HCT116 (cell line): ENCODE measurements around the gene NXF1. TPM values are rescaled to one million over a fixed set of nuclear protein-coding genes. Genes with fewer than 3 reads are reported as not detected.

Source experiments
- ATAC-seq: fragments of 200-7000 bp; cut with Tn5 transposase; 2 replicates; pipeline ENCODE4 v1.9.1; 2020; ENCODE audit warnings: mild to moderate bottlenecking, moderate library complexity
- BruUV-seq: library from RNA; stranded (reverse); fragments of 400-500 nt; replicated peaks from 2 replicates; lab custom pipeline; 2021; lab: Mats Ljungman, UMichigan
- CTCF ChIA-PET: fragments of 300-600 bp; sonication (Branson Sonifier 250); formaldehyde crosslinking; loops from one replicate; lab custom pipeline; 2021; ENCODE audit warnings: antibody characterized with exemption; lab: Charles Lee
- POLR2A ChIA-PET: fragments of 300-600, 350-600 bp; sonication (Branson Sonifier 250); formaldehyde crosslinking; loops from one replicate; lab custom pipeline; 2021; ENCODE audit warnings: antibody characterized with exemption; lab: Charles Lee
- RAD21 ChIA-PET, 2 experiments: fragments of 300-600 bp; sonication (Branson Sonifier 250); formaldehyde crosslinking; loops; one replicate each; lab custom pipeline; 2023; ENCODE audit warnings: low total read pairs in 2 of 2; ENCODE audit not compliant: uncharacterized antibody in 2 of 2, unreplicated experiment in 2 of 2, low non-redundant PET in 1 of 2; lab: Charles Lee
- DNase-seq: peaks from one replicate; pipeline ENCODE4 v3.0.0-alpha.2; 2010; ENCODE audit warnings: low read depth, low spot score
- H2AFZ ChIP-seq: fragments of 200-600 bp; shearing (Covaris generic), sonication (generic); 2 replicates; pipeline ENCODE4 v1.6.1; 2017; ENCODE audit warnings: low read depth, mixed run types, mixed read lengths, antibody characterized with exemption, low read length; ENCODE audit not compliant: poor library complexity, severe bottlenecking
- H3K27ac ChIP-seq: 2 replicates; pipeline ENCODE4 v1.5.1; 2012; ENCODE audit warnings: low read depth, low read length
- H3K27me3 ChIP-seq: fragments of 200-600 bp; sonication (generic); 2 replicates; pipeline ENCODE4 v1.6.1; 2016; ENCODE audit warnings: mixed run types, low read length, mixed read lengths; ENCODE audit not compliant: insufficient read depth
- H3K36me3 ChIP-seq, 2 experiments: fragments of 200-500 bp in 1 of 2; fragments of 200-600 bp in 1 of 2; sonication (Bioruptor generic) in 1 of 2; sonication (generic) in 1 of 2; 2 replicates each; pipeline versions ENCODE4 v1.5.1 to v1.6.1; 2014 to 2016; ENCODE audit warnings: low read length in 2 of 2, inconsistent platforms in 1 of 2, mixed read lengths in 1 of 2, mixed run types in 1 of 2; ENCODE audit not compliant: insufficient read depth in 2 of 2, control insufficient read depth in 1 of 2
- H3K4me1 ChIP-seq, 2 experiments: fragments of 200-600 bp in 1 of 2; sonication (generic) in 1 of 2; 2 replicates each; pipeline versions ENCODE4 v1.5.1 to v1.6.1; 2012 to 2017; ENCODE audit warnings: low read length in 2 of 2, inconsistent platforms in 1 of 2, mild to moderate bottlenecking in 1 of 2, mixed read lengths in 1 of 2, mixed run types in 1 of 2, moderate library complexity in 1 of 2; ENCODE audit not compliant: insufficient read depth in 2 of 2, control insufficient read depth in 1 of 2
- H3K4me2 ChIP-seq: fragments of 200-600 bp; sonication (generic); 2 replicates; pipeline ENCODE4 v1.6.1; 2017; ENCODE audit warnings: mixed run types, low read length, mixed read lengths
- H3K4me3 ChIP-seq, 2 experiments: fragments of 200-600 bp in 1 of 2; sonication (generic) in 1 of 2; replicated peaks in 1 of 2; 2 replicates each; pipeline ENCODE4 v1.5.1; 2011 to 2016; ENCODE audit warnings: low read length in 2 of 2, control low read depth in 1 of 2, low read depth in 1 of 2, mild to moderate bottlenecking in 1 of 2, mixed read lengths in 1 of 2, mixed run types in 1 of 2
- H3K79me2 ChIP-seq: fragments of 200-600 bp; sonication (generic); 2 replicates; pipeline ENCODE4 v1.6.1; 2017; ENCODE audit warnings: mild to moderate bottlenecking, mixed run types, low read length, moderate library complexity, mixed read lengths; ENCODE audit not compliant: insufficient read depth
- H3K9ac ChIP-seq: fragments of 200-600 bp; sonication (generic); 2 replicates; pipeline ENCODE4 v1.6.1; 2016; ENCODE audit warnings: low read length, mixed read lengths
- H3K9me2 ChIP-seq: fragments of 200-600 bp; sonication (generic), shearing (Covaris generic); 2 replicates; pipeline ENCODE4 v1.6.1; 2017; ENCODE audit warnings: mixed run types, mild to moderate bottlenecking, moderate library complexity; ENCODE audit not compliant: insufficient read depth
- H3K9me3 ChIP-seq, 2 experiments: fragments of 200-500 bp in 1 of 2; fragments of 200-600 bp in 1 of 2; sonication (Bioruptor generic) in 1 of 2; sonication (generic) in 1 of 2; 2 replicates each; pipeline ENCODE4 v1.6.1; 2014 to 2017; ENCODE audit warnings: low read length in 2 of 2, mixed read lengths in 2 of 2, inconsistent platforms in 1 of 2, low read depth in 1 of 2, mild to moderate bottlenecking in 1 of 2, mixed run types in 1 of 2, moderate library complexity in 1 of 2; ENCODE audit not compliant: control insufficient read depth in 1 of 2, insufficient read depth in 1 of 2
- H4K20me1 ChIP-seq: fragments of 200-600 bp; sonication (generic), shearing (Covaris generic); 2 replicates; pipeline ENCODE4 v1.6.1; 2017; ENCODE audit warnings: mixed run types, mild to moderate bottlenecking, moderate library complexity; ENCODE audit not compliant: insufficient read depth
- CBX3 ChIP-seq: IDR thresholded peaks from 2 replicates; pipeline ENCODE4 v1.6.1; 2012; ENCODE audit warnings: low read depth
- CEBPB ChIP-seq: IDR thresholded peaks from 2 replicates; pipeline ENCODE4 v1.6.1; 2012; ENCODE audit warnings: low read depth
- ELF1 ChIP-seq: IDR thresholded peaks from 2 replicates; pipeline ENCODE4 v1.6.1; 2012; ENCODE audit warnings: low read depth, borderline replicate concordance
- EZH2 ChIP-seq: fragments of 200-600 bp; sonication (generic); IDR thresholded peaks from 2 replicates; pipeline ENCODE4 v1.6.1; 2017; ENCODE audit warnings: antibody characterized with exemption, mixed run types
- EZH2phosphoT487 ChIP-seq: fragments of 200-600 bp; IDR thresholded peaks from 2 replicates; pipeline ENCODE4 v1.6.1; 2018; ENCODE audit warnings: antibody characterized with exemption, borderline replicate concordance
- FOSL1 ChIP-seq: IDR thresholded peaks from 2 replicates; pipeline ENCODE4 v1.6.1; 2012; ENCODE audit warnings: low read depth
- JUND ChIP-seq: IDR thresholded peaks from 2 replicates; pipeline ENCODE4 v1.6.1; 2012
- POLR2A ChIP-seq: IDR thresholded peaks from 2 replicates; pipeline ENCODE4 v1.7.0; 2011; ENCODE audit warnings: borderline replicate concordance; ENCODE audit not compliant: insufficient read depth, insufficient read length; ENCODE audit errors: extremely low read depth
- POLR2AphosphoS5 ChIP-seq: IDR thresholded peaks from 2 replicates; pipeline ENCODE4 v1.6.1; 2011; ENCODE audit warnings: mild to moderate bottlenecking, low read depth, low read length, moderate library complexity
- RAD21 ChIP-seq: IDR thresholded peaks from 2 replicates; pipeline ENCODE4 v1.6.1; 2012; ENCODE audit warnings: low read depth, mild to moderate bottlenecking
- SIN3A ChIP-seq: IDR thresholded peaks from 2 replicates; pipeline ENCODE4 v1.6.1; 2012; ENCODE audit warnings: low read depth
- SP1 ChIP-seq: IDR thresholded peaks from 2 replicates; pipeline ENCODE4 v1.6.1; 2012; ENCODE audit warnings: low read depth
- SRF ChIP-seq: IDR thresholded peaks from 2 replicates; pipeline ENCODE4 v1.6.1; 2012; ENCODE audit warnings: low read depth
- TCF7L2 ChIP-seq: IDR thresholded peaks from 2 replicates; pipeline ENCODE4 v1.7.0; 2011; ENCODE audit warnings: borderline replicate concordance, inconsistent platforms; ENCODE audit not compliant: insufficient read depth, insufficient read length; ENCODE audit errors: extremely low read depth
- YY1 ChIP-seq: IDR thresholded peaks from 2 replicates; pipeline ENCODE4 v1.6.1; 2011; ENCODE audit warnings: low read length, low read depth, moderate library complexity, mild to moderate bottlenecking; ENCODE audit not compliant: insufficient replicate concordance; ENCODE audit errors: extremely low read depth
- ZFX ChIP-seq: fragments of 450-650 bp; IDR thresholded peaks from 2 replicates; pipeline ENCODE4 v1.6.1; 2017
- ZNF274 ChIP-seq: fragments of 200-500 bp; sonication (Bioruptor generic); IDR thresholded peaks from 2 replicates; pipeline ENCODE4 v1.6.1; 2014; ENCODE audit warnings: mild to moderate bottlenecking, low read depth, low read length, inconsistent platforms
- intact Hi-C: fragments of 100-400 bp; cut with micrococcal nuclease; formaldehyde crosslinking; loops from 2 replicates; pipeline ENCODE4 v1.10.0; 2022
- total RNA-seq: library from RNA; stranded (reverse); gene quantifications from one replicate; pipeline ENCODE4 v1.2.1, GENCODE V29; 2021; ENCODE audit not compliant: unreplicated experiment
- TF ChIP-seq, protein P1 (sequence below): IDR thresholded peaks from 2 replicates; pipeline ENCODE4 v1.6.1; 2011; ENCODE audit warnings: mild to moderate bottlenecking, low read length, moderate library complexity; ENCODE audit not compliant: insufficient replicate concordance; ENCODE audit errors: extremely low read depth
- TF ChIP-seq, protein P2 (sequence below): IDR thresholded peaks from 2 replicates; pipeline ENCODE4 v1.6.1; 2012
- TF ChIP-seq, protein P3 (sequence below): IDR thresholded peaks from 2 replicates; pipeline ENCODE4 v1.6.1; 2012

The NXF1 gene
- total RNA-seq, 1 experiment from 2014 or later = 55.5 TPM

DNA sequence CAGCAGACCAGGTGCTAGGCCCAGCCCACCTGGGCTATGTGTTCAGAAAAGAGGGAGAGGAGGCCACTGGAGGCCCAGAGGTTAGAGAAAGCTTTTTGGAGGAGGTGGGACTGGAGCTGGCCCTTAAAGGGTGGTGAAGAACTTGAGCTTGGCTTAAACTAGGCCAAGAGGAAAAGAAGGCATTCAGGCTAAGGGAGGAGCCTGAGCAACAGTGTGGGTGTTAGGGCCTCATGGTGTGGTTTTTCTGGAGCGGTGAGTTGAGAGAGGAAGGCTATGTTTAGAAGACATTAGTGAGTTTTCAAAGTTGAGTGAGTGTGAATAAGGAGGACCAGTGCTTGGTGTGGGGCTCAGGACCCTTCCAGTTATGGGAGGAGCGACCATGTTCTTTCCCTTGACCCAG is 27.9 kb downstream of the NXF1 start:
- no peak for ATAC-seq
- Histone ChIP-seq H3K9me2 (no peaks in the 10 kb centered on the region), H3K4me2 (no peak overlapping the region), H3K9ac (no peak overlapping the region), H3K4me3 (no peak overlapping the region), H3K27ac (no peak overlapping the region), H3K79me2 (0 out of 2 replicates have a peak, but pooled peaks cover 11% of the 10 kb centered on the region), H4K20me1 (no peaks in the 10 kb centered on the region), H3K4me1 (no peaks in the 10 kb centered on the region; a peak in 1 of 4 replicates), H3K9me3 (no peaks in the 10 kb centered on the region), H3K36me3 (peaks cover 3 to 13% of the 10 kb centered on the region in 2 experiments; a peak in 3 of 4 replicates), H3K27me3 (no peaks in the 10 kb centered on the region), H2AFZ (no peak overlapping the region)
- POLR2A ChIA-PET = no interaction called here
- DNase-seq = no peak
- no TSS peak for BruUV-seq
- RAD21 ChIA-PET = no interaction called here
- CTCF ChIA-PET = interaction anchor here (2.7 kb wide), 1 partner anchor 9 kb away, joined by 7 read pairs; no protein-coding TSS in a partner anchor
- intact Hi-C loops = no loop called here
- no peak for TF ChIP-seq RAD21

DNA sequence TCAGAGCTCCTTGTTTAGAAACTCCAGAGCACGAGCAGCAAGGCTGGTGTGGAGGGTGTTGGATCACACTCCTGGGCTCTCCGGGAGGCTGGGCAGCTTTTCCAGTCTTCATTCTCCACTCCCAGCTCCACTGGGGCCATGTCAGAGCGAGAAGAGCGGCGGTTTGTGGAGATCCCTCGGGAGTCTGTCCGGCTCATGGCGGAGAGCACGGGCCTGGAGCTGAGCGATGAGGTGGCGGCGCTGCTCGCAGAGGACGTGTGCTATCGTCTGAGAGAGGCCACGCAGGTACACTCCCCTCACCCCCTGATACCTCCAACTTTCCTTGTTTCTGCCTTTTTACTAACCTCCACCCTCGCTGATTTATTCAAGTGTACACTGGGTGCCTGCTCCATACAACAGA is 29.6 kb downstream of the NXF1 start:
- H3K36me3 ChIP-seq = peaks cover 3 to 13% of the 10 kb centered on the region in 2 experiments; a peak in 3 of 4 replicates
- no peak for DNase-seq
- CTCF ChIA-PET = interaction anchor here (1.1 to 2.7 kb wide), 2 partner anchors 11 kb away, joined by 3 to 7 read pairs; no protein-coding TSS in a partner anchor
- intact Hi-C loops = no loop called here
- peaks cover 3 to 13% of the 10 kb centered on the region in 2 experiments; a peak in 3 of 4 replicates for H3K4me1 ChIP-seq
- RAD21 ChIA-PET = no interaction called here
- no peak overlapping the region for H3K27ac ChIP-seq
- no peaks in the 10 kb centered on the region for H3K9me3 ChIP-seq
- BruUV-seq = no TSS peak
- H3K4me2 ChIP-seq = no peak overlapping the region
- no peaks in the 10 kb centered on the region for H4K20me1 ChIP-seq
- H2AFZ ChIP-seq = no peak overlapping the region
- POLR2A ChIA-PET = interaction anchor here (0.8 to 1.4 kb wide), 2 partner anchors 22 to 65 kb away, joined by 3 read pairs; partner anchors contain the start of gene ZBTB3
- H3K79me2 ChIP-seq = peaks cover 19% of the 10 kb centered on the region
- TF ChIP-seq, protein P1, sequence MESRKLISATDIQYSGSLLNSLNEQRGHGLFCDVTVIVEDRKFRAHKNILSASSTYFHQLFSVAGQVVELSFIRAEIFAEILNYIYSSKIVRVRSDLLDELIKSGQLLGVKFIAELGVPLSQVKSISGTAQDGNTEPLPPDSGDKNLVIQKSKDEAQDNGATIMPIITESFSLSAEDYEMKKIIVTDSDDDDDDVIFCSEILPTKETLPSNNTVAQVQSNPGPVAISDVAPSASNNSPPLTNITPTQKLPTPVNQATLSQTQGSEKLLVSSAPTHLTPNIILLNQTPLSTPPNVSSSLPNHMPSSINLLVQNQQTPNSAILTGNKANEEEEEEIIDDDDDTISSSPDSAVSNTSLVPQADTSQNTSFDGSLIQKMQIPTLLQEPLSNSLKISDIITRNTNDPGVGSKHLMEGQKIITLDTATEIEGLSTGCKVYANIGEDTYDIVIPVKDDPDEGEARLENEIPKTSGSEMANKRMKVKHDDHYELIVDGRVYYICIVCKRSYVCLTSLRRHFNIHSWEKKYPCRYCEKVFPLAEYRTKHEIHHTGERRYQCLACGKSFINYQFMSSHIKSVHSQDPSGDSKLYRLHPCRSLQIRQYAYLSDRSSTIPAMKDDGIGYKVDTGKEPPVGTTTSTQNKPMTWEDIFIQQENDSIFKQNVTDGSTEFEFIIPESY = no peak
- TF ChIP-seq EZH2phosphoT487 (no peak), SRF (no peak), FOSL1 (no peak), CEBPB (no peak), ZNF274 (no peak), CBX3 (no peak), SIN3A (no peak), RAD21 (no peak), JUND (no peak), ZFX (no peak), POLR2AphosphoS5 (no peak), YY1 (no peak), ELF1 (no peak), POLR2A (no peak), SP1 (no peak), EZH2 (no peak), TCF7L2 (no peak)
- TF ChIP-seq, protein P2, sequence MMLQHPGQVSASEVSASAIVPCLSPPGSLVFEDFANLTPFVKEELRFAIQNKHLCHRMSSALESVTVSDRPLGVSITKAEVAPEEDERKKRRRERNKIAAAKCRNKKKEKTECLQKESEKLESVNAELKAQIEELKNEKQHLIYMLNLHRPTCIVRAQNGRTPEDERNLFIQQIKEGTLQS = no peak
- TF ChIP-seq, protein P3, sequence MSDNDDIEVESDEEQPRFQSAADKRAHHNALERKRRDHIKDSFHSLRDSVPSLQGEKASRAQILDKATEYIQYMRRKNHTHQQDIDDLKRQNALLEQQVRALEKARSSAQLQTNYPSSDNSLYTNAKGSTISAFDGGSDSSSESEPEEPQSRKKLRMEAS = no peak
- TF ChIP-seq, all 23 proteins: peak for 0
- Histone ChIP-seq H3K27me3 (no peaks in the 10 kb centered on the region), H3K9me2 (no peaks in the 10 kb centered on the region), H3K4me3 (no peak overlapping the region), H3K9ac (no peak overlapping the region)
- no peak for ATAC-seq
